ENCODE measurements around the gene SIX2. TPM values are rescaled to one million over a fixed set of nuclear protein-coding genes. Genes with fewer than 3 reads are reported as not detected.

Gene SIX2
- polyA plus RNA-seq, 1 donor (not counting 4 experiments of a cell fraction or from before 2014, with no cell fraction given) = not detected

- H3K79me2 ChIP-seq (ENCODE audit: control insufficient read depth, insufficient read depth, low read length) = no peaks in the 10 kb centered on the region
- peaks cover 14% of the 10 kb centered on the region for H3K27me3 ChIP-seq (ENCODE audit: control insufficient read depth, extremely low read depth, insufficient read depth, low read length)
- H2AFZ ChIP-seq (ENCODE audit: control insufficient read depth, low read length) = no peak overlapping the region
- no peak for TF ChIP-seq EZH2 (IDR thresholded peaks at IDR 0.05; ENCODE audit: low read length)
- TF ChIP-seq CTCF (optimal IDR thresholded peaks at IDR 0.05 in 1 of 3, IDR thresholded peaks at IDR 0.05 in 1 of 3, conservative IDR thresholded peaks at IDR 0.05 in 1 of 3; ENCODE audit: extremely low read depth in 1 of 3, insufficient read depth in 2 of 3, low read length in 3 of 3) = peak; percentile 16 to 60 (median 40)
- H4K20me1 ChIP-seq (ENCODE audit: control insufficient read depth, extremely low read depth, insufficient read depth, low read length) = no peaks in the 10 kb centered on the region
- no peaks in the 10 kb centered on the region for H3K36me3 ChIP-seq (ENCODE audit: control insufficient read depth in 2 of 2, extremely low read depth in 1 of 2, insufficient read depth in 2 of 2, low read length in 2 of 2)
- no peak overlapping the region for H3K27ac ChIP-seq (ENCODE audit: control insufficient read depth, insufficient read depth, low read length)
- no peaks in the 10 kb centered on the region for H3K9me1 ChIP-seq (ENCODE audit: control insufficient read depth, extremely low read depth, insufficient read depth, low read length)
- H3K4me1 ChIP-seq (ENCODE audit: control insufficient read depth, extremely low read depth, insufficient read depth, low read length) = peaks cover 11% of the 10 kb centered on the region
- DNase-seq (ENCODE audit: low read depth, low spot score) (peak; percentile 76), FAIRE-seq (peak; percentile 26)
- H3K9me3 ChIP-seq (ENCODE audit: control insufficient read depth, low read depth, low read length) = no peaks in the 10 kb centered on the region
- H3K4me2 ChIP-seq (ENCODE audit: control insufficient read depth, extremely low read depth, insufficient read depth, low read depth, low read length) = no peak overlapping the region
- no peak overlapping the region for H3K4me3 ChIP-seq (ENCODE audit: control insufficient read depth in 2 of 3, extremely low read depth in 1 of 3, insufficient read depth in 2 of 3, low read depth in 1 of 3, low read length in 3 of 3)
- dilution Hi-C loops (cut with MboI; ENCODE audit: extremely low pct_ligation_motif_present, low sequenced_read_pairs) = no loop called here
- H3K9ac ChIP-seq (ENCODE audit: control insufficient read depth, extremely low read depth, insufficient read depth, low read length) = no peak overlapping the region
These were observed 15.5 kb upstream of the SIX2 start for GRCh38 chr2:45024600-45025291.

GRCh38 chr2:45024097-45024496, 14.8 kb upstream of the SIX2 start:
- Histone ChIP-seq H3K4me3 (ENCODE audit: control insufficient read depth in 2 of 3, extremely low read depth in 1 of 3, insufficient read depth in 2 of 3, low read depth in 1 of 3, low read length in 3 of 3) (no peak overlapping the region), H3K9ac (ENCODE audit: control insufficient read depth, extremely low read depth, insufficient read depth, low read length) (no peak overlapping the region), H3K79me2 (ENCODE audit: control insufficient read depth, insufficient read depth, low read length) (no peaks in the 10 kb centered on the region), H3K9me3 (ENCODE audit: control insufficient read depth, low read depth, low read length) (no peaks in the 10 kb centered on the region), H3K9me1 (ENCODE audit: control insufficient read depth, extremely low read depth, insufficient read depth, low read length) (no peaks in the 10 kb centered on the region), H3K4me1 (ENCODE audit: control insufficient read depth, extremely low read depth, insufficient read depth, low read length) (peaks cover 11% of the 10 kb centered on the region), H4K20me1 (ENCODE audit: control insufficient read depth, extremely low read depth, insufficient read depth, low read length) (no peaks in the 10 kb centered on the region), H3K4me2 (ENCODE audit: control insufficient read depth, extremely low read depth, insufficient read depth, low read depth, low read length) (no peak overlapping the region), H3K27me3 (ENCODE audit: control insufficient read depth, extremely low read depth, insufficient read depth, low read length) (peaks cover 7% of the 10 kb centered on the region), H3K27ac (ENCODE audit: control insufficient read depth, insufficient read depth, low read length) (no peak overlapping the region), H2AFZ (ENCODE audit: control insufficient read depth, low read length) (no peak overlapping the region), H3K36me3 (ENCODE audit: control insufficient read depth in 2 of 2, extremely low read depth in 1 of 2, insufficient read depth in 2 of 2, low read length in 2 of 2) (no peaks in the 10 kb centered on the region)
- no peak for FAIRE-seq
- DNase-seq (ENCODE audit: low read depth, low spot score) = no peak
- TF ChIP-seq EZH2 (IDR thresholded peaks at IDR 0.05; ENCODE audit: low read length) = no peak
- dilution Hi-C loops (cut with MboI; ENCODE audit: extremely low pct_ligation_motif_present, low sequenced_read_pairs) = no loop called here

GRCh38 chr2:45020439-45020838, 11.2 kb upstream of the SIX2 start:
- H2AFZ ChIP-seq (ENCODE audit: control insufficient read depth, low read length) = no peak overlapping the region
- no peaks in the 10 kb centered on the region for H3K9me3 ChIP-seq (ENCODE audit: control insufficient read depth, low read depth, low read length)
- dilution Hi-C loops (cut with MboI; ENCODE audit: extremely low pct_ligation_motif_present, low sequenced_read_pairs) = no loop called here
- peaks cover 36% of the 10 kb centered on the region for H3K27me3 ChIP-seq (ENCODE audit: control insufficient read depth, extremely low read depth, insufficient read depth, low read length)
- TF ChIP-seq CTCF (optimal IDR thresholded peaks at IDR 0.05 in 1 of 3, IDR thresholded peaks at IDR 0.05 in 1 of 3, conservative IDR thresholded peaks at IDR 0.05 in 1 of 3; ENCODE audit: extremely low read depth in 1 of 3, insufficient read depth in 2 of 3, low read length in 3 of 3) = no peak
- no peak for TF ChIP-seq EZH2 (IDR thresholded peaks at IDR 0.05; ENCODE audit: low read length)
- no peaks in the 10 kb centered on the region for H4K20me1 ChIP-seq (ENCODE audit: control insufficient read depth, extremely low read depth, insufficient read depth, low read length)
- no peaks in the 10 kb centered on the region for H3K9me1 ChIP-seq (ENCODE audit: control insufficient read depth, extremely low read depth, insufficient read depth, low read length)
- no peak overlapping the region for H3K27ac ChIP-seq (ENCODE audit: control insufficient read depth, insufficient read depth, low read length)
- no peak overlapping the region for H3K4me3 ChIP-seq (ENCODE audit: control insufficient read depth in 2 of 3, extremely low read depth in 1 of 3, insufficient read depth in 2 of 3, low read depth in 1 of 3, low read length in 3 of 3)
- H3K79me2 ChIP-seq (ENCODE audit: control insufficient read depth, insufficient read depth, low read length) = no peaks in the 10 kb centered on the region
- FAIRE-seq = no peak
- peaks cover 8% of the 10 kb centered on the region for H3K4me1 ChIP-seq (ENCODE audit: control insufficient read depth, extremely low read depth, insufficient read depth, low read length)
- no peak overlapping the region for H3K9ac ChIP-seq (ENCODE audit: control insufficient read depth, extremely low read depth, insufficient read depth, low read length)
- DNase-seq (ENCODE audit: low read depth, low spot score) = no peak
- H3K36me3 ChIP-seq (ENCODE audit: control insufficient read depth in 2 of 2, extremely low read depth in 1 of 2, insufficient read depth in 2 of 2, low read length in 2 of 2) = no peaks in the 10 kb centered on the region
- no peak overlapping the region for H3K4me2 ChIP-seq (ENCODE audit: control insufficient read depth, extremely low read depth, insufficient read depth, low read depth, low read length)

Measured in keratinocyte (primary cell).